ENCODE measurements around the gene CCDC107.

Gene CCDC107

GRCh38 chr9:35703906-35704672, 46.0 kb downstream of the CCDC107 start:
- no peak for DNase-seq (ENCODE audit: low read depth, low spot score)

GRCh38 chr9:35705372-35705771, 47.3 kb downstream of the CCDC107 start:
- DNase-seq (ENCODE audit: low read depth, low spot score), result no peak

- no peak for DNase-seq (ENCODE audit: low read depth, low spot score)
Measured at GRCh38 chr9:35705836-35706430, 47.8 kb downstream of the CCDC107 start.

- DNase-seq (ENCODE audit: low read depth, low spot score), result no peak
Measured at GRCh38 chr9:35706951-35707350, 48.9 kb downstream of the CCDC107 start.

GRCh38 chr9:35708146-35708545, 50.1 kb downstream of the CCDC107 start:
- no peak for DNase-seq (ENCODE audit: low read depth, low spot score)

GRCh38 chr9:35710818-35711500, 52.9 kb downstream of the CCDC107 start:
- no peak for DNase-seq (ENCODE audit: low read depth, low spot score)

Data from iPS DF 19.7 (cell line).